Urothelium cell line (cell line): ENCODE data around the gene SLC29A3.
"Not testable (repeated sequence)": the region's sequence is repeated elsewhere in the genome, so short reads cannot be mapped to it uniquely, and the experiment has no call there.

ENCODE experiments used
- DNase-seq: peaks from one replicate; pipeline ENCODE4 v3.0.0; 2011; ENCODE audit warnings: low spot score, mixed read lengths
- FAIRE-seq: peaks from 2 replicates; lab custom pipeline; 2011; peaks lifted over from hg19 to GRCh38; lab: Jason Lieb, UNC

The SLC29A3 gene

GRCh38 chr10:71283410-71283809 is 35.6 kb upstream of the SLC29A3 start:
- no peak for DNase-seq
- no peak for FAIRE-seq

GRCh38 chr10:71283876-71284275 is 35.2 kb upstream of the SLC29A3 start:
- no peak for DNase-seq
- no peak for FAIRE-seq

GRCh38 chr10:71284544-71285179 is 34.4 kb upstream of the SLC29A3 start:
- DNase-seq (no peak), FAIRE-seq (peak; percentile 23)

GRCh38 chr10:71285180-71285545 is 33.9 kb upstream of the SLC29A3 start:
- DNase-seq = peak; percentile 82
- peak; percentile 95 for FAIRE-seq

- FAIRE-seq = peak; percentile 5
- no peak for DNase-seq
Measured at GRCh38 chr10:71285986-71286385, 33.1 kb upstream of the SLC29A3 start.

- FAIRE-seq = no peak
Measured at GRCh38 chr10:71286521-71287294, 32.4 kb upstream of the SLC29A3 start.

GRCh38 chr10:71287456-71287855 is 31.6 kb upstream of the SLC29A3 start:
- DNase-seq (no peak), FAIRE-seq (no peak)

More at GRCh38 chr10:71286521-71287294, 32.4 kb upstream of the SLC29A3 start:
- no peak for DNase-seq

GRCh38 chr10:71288461-71288860 is 30.6 kb upstream of the SLC29A3 start:
- DNase-seq (no peak), FAIRE-seq (no peak)

GRCh38 chr10:71289421-71290130 is 29.5 kb upstream of the SLC29A3 start:
- DNase-seq = no peak
- no peak for FAIRE-seq

GRCh38 chr10:71290331-71290730 is 28.7 kb upstream of the SLC29A3 start:
- FAIRE-seq (no peak), DNase-seq (no peak)

GRCh38 chr10:71290806-71291527 is 28.1 kb upstream of the SLC29A3 start:
- no peak for DNase-seq
- no peak for FAIRE-seq

GRCh38 chr10:71291528-71291900 is 27.5 kb upstream of the SLC29A3 start:
- no peak for FAIRE-seq

GRCh38 chr10:71292624-71293445 is 26.2 kb upstream of the SLC29A3 start:
- FAIRE-seq = no peak

More at GRCh38 chr10:71291528-71291900, 27.5 kb upstream of the SLC29A3 start:
- no peak for DNase-seq

GRCh38 chr10:71293446-71294084 is 25.5 kb upstream of the SLC29A3 start:
- FAIRE-seq (no peak), DNase-seq (no peak)

More at GRCh38 chr10:71292624-71293445, 26.2 kb upstream of the SLC29A3 start:
- no peak for DNase-seq

GRCh38 chr10:71294091-71294561 is 24.9 kb upstream of the SLC29A3 start:
- no peak for FAIRE-seq

GRCh38 chr10:71294856-71295255 is 24.2 kb upstream of the SLC29A3 start:
- no peak for FAIRE-seq

More at GRCh38 chr10:71294091-71294561, 24.9 kb upstream of the SLC29A3 start:
- no peak for DNase-seq

GRCh38 chr10:71295641-71296040 is 23.4 kb upstream of the SLC29A3 start:
- DNase-seq = no peak
- FAIRE-seq = no peak

More at GRCh38 chr10:71294856-71295255, 24.2 kb upstream of the SLC29A3 start:
- DNase-seq = no peak

- DNase-seq (no peak), FAIRE-seq (no peak)
Measured at GRCh38 chr10:71296086-71296485, 23.0 kb upstream of the SLC29A3 start.

GRCh38 chr10:71296811-71297210 is 22.2 kb upstream of the SLC29A3 start:
- not testable (repeated sequence) for DNase-seq, FAIRE-seq
